HepG2 (cell line): ENCODE measurements around the gene MTOR. TPM values are rescaled to one million over a fixed set of nuclear protein-coding genes. Genes with fewer than 3 reads are reported as not detected.

Experiments used
- ATF7-NPFF ChIP-seq: sonication (generic); formaldehyde crosslinking; IDR thresholded peaks from 2 replicates; pipeline ENCODE4 v1.8.1; 2023; ENCODE audit warnings: mild to moderate bottlenecking, low read depth, missing genetic modification reagents, moderate library complexity
- CHD4 ChIP-seq: fragments of 200-600 bp; sonication (generic); IDR thresholded peaks from 2 replicates; pipeline ENCODE4 v1.7.0; 2017; ENCODE audit warnings: mild to moderate bottlenecking, low read length, borderline replicate concordance
- CREB3 ChIP-seq: sonication (generic); formaldehyde crosslinking; IDR thresholded peaks from 2 replicates; pipeline ENCODE4 v1.5.0; 2020; ENCODE audit warnings: missing genetic modification reagents
- NPAS2 ChIP-seq: sonication (generic); formaldehyde crosslinking; IDR thresholded peaks from 2 replicates; pipeline ENCODE4 v1.8.0; 2022; ENCODE audit warnings: mild to moderate bottlenecking, missing genetic modification reagents, borderline replicate concordance
- NRL ChIP-seq: sonication (generic); formaldehyde crosslinking; IDR thresholded peaks from 2 replicates; pipeline ENCODE4 v1.5.0; 2020; ENCODE audit warnings: missing genetic modification reagents, mild to moderate bottlenecking, moderate library complexity, borderline replicate concordance
- POGZ ChIP-seq: sonication (generic); formaldehyde crosslinking; IDR thresholded peaks from 2 replicates; pipeline ENCODE4 v1.4.0; 2020; ENCODE audit warnings: mild to moderate bottlenecking, missing genetic modification reagents
- RELA ChIP-seq: sonication (generic); formaldehyde crosslinking; IDR thresholded peaks from 2 replicates; pipeline ENCODE4 v1.4.0; 2020; ENCODE audit warnings: missing genetic modification reagents
- RFX5 ChIP-seq: IDR thresholded peaks from 2 replicates; pipeline ENCODE4 v1.6.1; 2011; ENCODE audit warnings: low read depth, low read length, improper control_type of control experiment
- SRSF4 ChIP-seq: fragments of 200-400 bp; formaldehyde crosslinking; IDR thresholded peaks from one replicate; pipeline ENCODE4 v1.6.1; 2018; ENCODE audit warnings: mild to moderate bottlenecking, low read depth, low read length, moderate library complexity; ENCODE audit not compliant: poor library complexity, severe bottlenecking
- TCF7 ChIP-seq: sonication (generic); IDR thresholded peaks from 2 replicates; pipeline ENCODE4 v1.6.1; 2016; ENCODE audit warnings: antibody characterized with exemption, low read depth
- ZBTB37 ChIP-seq: sonication (generic); formaldehyde crosslinking; IDR thresholded peaks from 2 replicates; pipeline ENCODE4 v1.4.0; 2020; ENCODE audit warnings: mild to moderate bottlenecking, missing genetic modification reagents
- ZNF264 ChIP-seq: sonication (generic); formaldehyde crosslinking; IDR thresholded peaks from 2 replicates; pipeline ENCODE4 v1.4.0; 2020; ENCODE audit warnings: missing genetic modification reagents
- ZNF335 ChIP-seq: sonication (generic); formaldehyde crosslinking; IDR thresholded peaks from 2 replicates; pipeline ENCODE4 v1.4.0; 2020; ENCODE audit warnings: missing genetic modification reagents
- ZNF44 ChIP-seq: sonication (generic); formaldehyde crosslinking; IDR thresholded peaks from 2 replicates; pipeline ENCODE4 v1.5.1; 2020; ENCODE audit warnings: mild to moderate bottlenecking, missing genetic modification reagents
- ZNF598 ChIP-seq: sonication (generic); formaldehyde crosslinking; IDR thresholded peaks from 2 replicates; pipeline ENCODE4 v1.5.1; 2020; ENCODE audit warnings: mild to moderate bottlenecking, missing genetic modification reagents, borderline replicate concordance
- ZNF782 ChIP-seq: sonication (generic); formaldehyde crosslinking; IDR thresholded peaks from 2 replicates; pipeline ENCODE4 v1.4.0; 2020; ENCODE audit warnings: missing genetic modification reagents, mild to moderate bottlenecking, borderline replicate concordance
- polyA plus RNA-seq, 8 experiments: library from polyadenylated mRNA; depleted of rRNA in 3 of 8; stranded (reverse) in 7 of 8; unstranded in 1 of 8; fragments of >200 nt; fragmentation: Illumina TruSeq in 4 of 8; extraction: Trizol in 4 of 8; gene quantifications; 2 replicates each; pipeline versions ENCODE4 v1.2.1 to v1.2.3, GENCODE V29; 2011 to 2016; ENCODE audit warnings: low read depth in 4 of 8, missing spikeins in 1 of 8, mixed read lengths in 1 of 8; ENCODE audit not compliant: insufficient read depth in 1 of 8
- total RNA-seq, 5 experiments: library from RNA; depleted of rRNA; stranded (reverse); fragments of >200 nt; fragmentation: Illumina TruSeq; extraction: Trizol; gene quantifications; 2 replicates each; pipeline ENCODE4 v1.2.3, GENCODE V29; 2016; ENCODE audit warnings: low read depth in 1 of 5
- TF ChIP-seq, protein P1 (sequence below): sonication (generic); formaldehyde crosslinking; IDR thresholded peaks from 2 replicates; pipeline ENCODE4 v1.8.1; 2022; ENCODE audit warnings: low read depth, mild to moderate bottlenecking, missing genetic modification reagents
- TF ChIP-seq, protein P2 (sequence below): IDR thresholded peaks from 2 replicates; pipeline ENCODE4 v1.6.1; 2012; ENCODE audit warnings: low read depth, low read length, improper control_type of control experiment

Gene MTOR
- total and polyA plus RNA-seq, 2 of the 13 experiments (the other 11 are each of a cell fraction or from before 2014, with no cell fraction given), result 24.6 to 34.6 TPM

DNA sequence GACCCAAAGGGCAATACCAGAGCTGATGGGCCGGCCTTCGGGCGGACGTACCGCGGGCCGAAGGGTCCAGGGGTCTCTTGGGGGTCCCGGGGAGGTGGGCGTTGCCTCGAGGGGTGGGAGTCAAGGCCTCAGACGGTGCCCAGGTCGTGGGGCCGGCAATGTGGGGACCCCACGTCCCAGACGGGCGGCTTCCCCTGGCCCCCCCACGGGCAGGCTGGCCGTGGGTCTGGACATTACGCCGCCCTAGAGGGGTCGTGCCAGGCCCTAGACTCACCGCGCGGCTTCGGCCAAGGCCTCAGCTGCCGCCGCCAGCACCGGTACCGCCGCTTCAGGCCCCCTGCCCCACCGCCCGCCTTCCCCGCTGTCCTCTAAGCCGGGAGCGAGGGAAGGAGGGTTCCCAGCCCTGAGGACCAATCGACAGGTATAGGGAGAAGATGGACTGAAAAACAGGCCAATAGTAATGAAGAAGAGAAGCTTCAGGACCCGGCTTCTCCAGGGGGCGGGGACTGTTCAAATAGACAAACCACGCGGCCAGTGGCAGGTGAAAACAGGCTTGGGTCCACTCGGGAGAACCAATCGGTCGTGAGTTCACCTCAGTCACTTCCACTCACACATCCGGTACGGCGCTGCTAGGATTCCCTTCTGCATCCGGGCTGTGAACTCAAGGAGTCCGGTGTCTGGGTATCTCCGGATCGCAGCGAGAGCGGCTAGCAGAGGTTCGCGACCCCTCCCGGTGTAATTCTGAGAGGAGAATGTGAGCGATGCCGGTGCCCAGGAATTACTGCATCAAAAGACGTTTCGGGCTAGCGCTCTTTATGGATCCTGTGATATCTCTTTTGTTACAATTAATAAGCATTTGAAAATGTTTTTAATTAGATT, at the start of gene MTOR (continued):
- TF ChIP-seq ZBTB37, result no peak
- TF ChIP-seq RFX5, result no peak
- peak; percentile 87 for TF ChIP-seq ZNF335 (CRISPR knock-in tag)
- TF ChIP-seq, protein P1, sequence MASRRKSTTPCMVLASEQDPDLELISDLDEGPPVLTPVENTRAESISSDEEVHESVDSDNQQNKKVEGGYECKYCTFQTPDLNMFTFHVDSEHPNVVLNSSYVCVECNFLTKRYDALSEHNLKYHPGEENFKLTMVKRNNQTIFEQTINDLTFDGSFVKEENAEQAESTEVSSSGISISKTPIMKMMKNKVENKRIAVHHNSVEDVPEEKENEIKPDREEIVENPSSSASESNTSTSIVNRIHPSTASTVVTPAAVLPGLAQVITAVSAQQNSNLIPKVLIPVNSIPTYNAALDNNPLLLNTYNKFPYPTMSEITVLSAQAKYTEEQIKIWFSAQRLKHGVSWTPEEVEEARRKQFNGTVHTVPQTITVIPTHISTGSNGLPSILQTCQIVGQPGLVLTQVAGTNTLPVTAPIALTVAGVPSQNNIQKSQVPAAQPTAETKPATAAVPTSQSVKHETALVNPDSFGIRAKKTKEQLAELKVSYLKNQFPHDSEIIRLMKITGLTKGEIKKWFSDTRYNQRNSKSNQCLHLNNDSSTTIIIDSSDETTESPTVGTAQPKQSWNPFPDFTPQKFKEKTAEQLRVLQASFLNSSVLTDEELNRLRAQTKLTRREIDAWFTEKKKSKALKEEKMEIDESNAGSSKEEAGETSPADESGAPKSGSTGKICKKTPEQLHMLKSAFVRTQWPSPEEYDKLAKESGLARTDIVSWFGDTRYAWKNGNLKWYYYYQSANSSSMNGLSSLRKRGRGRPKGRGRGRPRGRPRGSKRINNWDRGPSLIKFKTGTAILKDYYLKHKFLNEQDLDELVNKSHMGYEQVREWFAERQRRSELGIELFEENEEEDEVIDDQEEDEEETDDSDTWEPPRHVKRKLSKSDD (CRISPR knock-in tag), result no peak
- no peak for TF ChIP-seq NPAS2 (CRISPR knock-in tag)
- TF ChIP-seq ZNF598 (CRISPR knock-in tag), result no peak
- TF ChIP-seq NRL (CRISPR knock-in tag), result no peak
- no peak for TF ChIP-seq SRSF4
- TF ChIP-seq TCF7, result no peak
- TF ChIP-seq ATF7-NPFF (CRISPR knock-in tag), result no peak
- no peak for TF ChIP-seq CHD4
- 0 out of 2 replicates have a peak, but pooled peaks have one; percentile 25 for TF ChIP-seq CREB3 (CRISPR knock-in tag)
- TF ChIP-seq, protein P2, sequence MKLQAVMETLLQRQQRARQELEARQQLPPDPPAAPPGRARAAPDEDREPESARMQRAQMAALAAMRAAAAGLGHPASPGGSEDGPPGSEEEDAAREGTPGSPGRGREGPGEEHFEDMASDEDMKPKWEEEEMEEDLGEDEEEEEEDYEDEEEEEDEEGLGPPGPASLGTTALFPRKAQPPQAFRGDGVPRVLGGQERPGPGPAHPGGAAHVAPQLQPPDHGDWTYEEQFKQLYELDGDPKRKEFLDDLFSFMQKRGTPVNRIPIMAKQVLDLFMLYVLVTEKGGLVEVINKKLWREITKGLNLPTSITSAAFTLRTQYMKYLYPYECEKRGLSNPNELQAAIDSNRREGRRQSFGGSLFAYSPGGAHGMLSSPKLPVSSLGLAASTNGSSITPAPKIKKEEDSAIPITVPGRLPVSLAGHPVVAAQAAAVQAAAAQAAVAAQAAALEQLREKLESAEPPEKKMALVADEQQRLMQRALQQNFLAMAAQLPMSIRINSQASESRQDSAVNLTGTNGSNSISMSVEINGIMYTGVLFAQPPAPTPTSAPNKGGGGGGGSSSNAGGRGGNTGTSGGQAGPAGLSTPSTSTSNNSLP, result no peak
- peak; percentile 71; the same call in 1 of the 2 replicates for TF ChIP-seq ZNF264 (CRISPR knock-in tag)
- TF ChIP-seq ZNF782 (CRISPR knock-in tag), result no peak
- TF ChIP-seq RELA (CRISPR knock-in tag), result no peak
- TF ChIP-seq POGZ (CRISPR knock-in tag), result peak; percentile 73; the same call in 1 of the 2 replicates
- no peak for TF ChIP-seq ZNF44 (CRISPR knock-in tag)
